Thyroid gland (tissue), 4 donors: Measurements from ENCODE around the gene HOOK1. TPM values are rescaled to one million over a fixed set of nuclear protein-coding genes. Genes with fewer than 3 reads are reported as not detected.

Experiments used
- DNase-seq, 2 donors: peaks; one replicate each; pipeline ENCODE4 v3.0.0-alpha.2; 2019
- H3K27ac ChIP-seq, 3 donors: fragments of 200-600 bp; sonication (generic); 1 replicate in 2 of 3; 2 replicates in 1 of 3; pipeline ENCODE4 v1.5.1; 2016 to 2019; ENCODE audit warnings: mild to moderate bottlenecking in 1 of 3, moderate library complexity in 1 of 3
- H3K27me3 ChIP-seq: fragments of 200-600 bp; sonication (generic); one replicate; pipeline ENCODE4 v1.5.1; 2019
- H3K36me3 ChIP-seq, 2 donors: fragments of 200-600 bp; sonication (generic); one replicate each; pipeline ENCODE4 v1.5.1; 2016 to 2019
- H3K4me1 ChIP-seq, 2 donors: fragments of 200-600 bp; sonication (generic); one replicate each; pipeline ENCODE4 v1.5.1; 2017 to 2019
- H3K4me3 ChIP-seq, 3 donors: fragments of 200-600 bp; sonication (generic); replicated peaks in 1 of 3; 1 replicate in 2 of 3; 2 replicates in 1 of 3; pipeline ENCODE4 v1.5.1; 2016; ENCODE audit warnings: mild to moderate bottlenecking in 1 of 3
- H3K9me3 ChIP-seq: fragments of 200-600 bp; sonication (generic); one replicate; pipeline ENCODE4 v1.5.1; 2017
- CTCF ChIP-seq, 6 experiments: fragments of 200-600 bp in 3 of 6; fragments of 450-650 bp in 3 of 6; sonication (generic) in 3 of 6; IDR thresholded peaks; one replicate each; pipeline ENCODE4 v1.5.1; 2016 to 2019; ENCODE audit warnings: antibody characterized with exemption in 6 of 6, mild to moderate bottlenecking in 2 of 6, inconsistent platforms in 1 of 6, moderate library complexity in 1 of 6
- POLR2A ChIP-seq, 2 donors: fragments of 450-650 bp; IDR thresholded peaks; one replicate each; pipeline ENCODE4 v1.6.1; 2017; ENCODE audit warnings: antibody characterized with exemption in 2 of 2, mild to moderate bottlenecking in 2 of 2, moderate library complexity in 1 of 2
- WGBS, 2 donors: methylation state at CpG; one replicate each; pipeline ENCODE4 v1.1.5; 2017; 5-methylcytosine and 5-hydroxymethylcytosine counted together
- intact Hi-C: fragments of 100-400 bp; cut with DNase I; formaldehyde crosslinking; loops from one replicate; pipeline ENCODE4 v1.15.1; 2023
- total RNA-seq, 4 donors: library from RNA; depleted of rRNA; stranded (reverse); fragments of >200 nt; gene quantifications; one replicate each; pipeline ENCODE4 v1.2.3, GENCODE V29; 2016

HOOK1 gene
- total RNA-seq, 4 donors from 2014 or later: 13.2 to 38.3 (median 31.3) TPM

- Histone ChIP-seq H3K4me1 (no peaks in the 10 kb centered on the region), H3K36me3 (peaks cover 0 to 4% of the 10 kb centered on the region in 2 donors), H3K27me3 (no peaks in the 10 kb centered on the region), H3K4me3 (no peak overlapping the region), H3K9me3 (no peaks in the 10 kb centered on the region), H3K27ac (no peak overlapping the region)
- intact Hi-C loops: no loop called here
- TF ChIP-seq POLR2A (IDR thresholded peaks at IDR 0.05) (no peak), CTCF (IDR thresholded peaks at IDR 0.05) (no peak)
- no peak for DNase-seq
Measured at GRCh38 chr1:59871746-59872145, 57.0 kb downstream of the HOOK1 start.

GRCh38 chr1:59877108-59877682 is 62.4 kb downstream of the HOOK1 start:
- Histone ChIP-seq H3K27me3 (no peaks in the 10 kb centered on the region), H3K36me3 (no peaks in the 10 kb centered on the region), H3K4me3 (no peak overlapping the region), H3K27ac (no peak overlapping the region), H3K4me1 (no peaks in the 10 kb centered on the region), H3K9me3 (no peaks in the 10 kb centered on the region)
- intact Hi-C loops: no loop called here
- TF ChIP-seq CTCF (IDR thresholded peaks at IDR 0.05) (no peak), POLR2A (IDR thresholded peaks at IDR 0.05) (no peak)
- DNase-seq: no peak
- WGBS, 2 donors: 92 to 97% methylated on average over 2 of the region's 2 CpGs

GRCh38 chr1:59878370-59878769 is 63.6 kb downstream of the HOOK1 start:
- Histone ChIP-seq H3K27me3 (no peaks in the 10 kb centered on the region), H3K4me3 (no peak overlapping the region), H3K9me3 (no peaks in the 10 kb centered on the region), H3K36me3 (no peaks in the 10 kb centered on the region), H3K4me1 (no peaks in the 10 kb centered on the region), H3K27ac (no peak overlapping the region)
- TF ChIP-seq POLR2A (IDR thresholded peaks at IDR 0.05): no peak
- TF ChIP-seq CTCF (IDR thresholded peaks at IDR 0.05): no peak
- DNase-seq: no peak
- intact Hi-C loops: no loop called here
- 20 to 41% methylated on average over 3 of the region's 3 CpGs for WGBS, 2 donors

- no peak overlapping the region for H3K27ac ChIP-seq
- no peaks in the 10 kb centered on the region for H3K36me3 ChIP-seq
- no peaks in the 10 kb centered on the region for H3K9me3 ChIP-seq
- H3K27me3 ChIP-seq: no peaks in the 10 kb centered on the region
- H3K4me1 ChIP-seq: no peaks in the 10 kb centered on the region
- intact Hi-C loops: no loop called here
- TF ChIP-seq CTCF (IDR thresholded peaks at IDR 0.05) (peak in 4 of 6 experiments; percentile 26 to 55 (median 54)), POLR2A (IDR thresholded peaks at IDR 0.05) (no peak)
- H3K4me3 ChIP-seq: no peak overlapping the region
- DNase-seq: peak; percentile 70 to 76
- 38 to 52% methylated on average over 5 of the region's 5 CpGs for WGBS, 2 donors
Measured at GRCh38 chr1:59879574-59879973, 64.8 kb downstream of the HOOK1 start.

- DNase-seq: no peak
- TF ChIP-seq CTCF (IDR thresholded peaks at IDR 0.05) (no peak), POLR2A (IDR thresholded peaks at IDR 0.05) (no peak)
- WGBS, 2 donors: 37 to 60% methylated on average over 3 of the region's 3 CpGs
- no peaks in the 10 kb centered on the region for H3K36me3 ChIP-seq
- no peaks in the 10 kb centered on the region for H3K4me1 ChIP-seq
- intact Hi-C loops: no loop called here
- no peak overlapping the region for H3K27ac ChIP-seq
- H3K9me3 ChIP-seq: no peaks in the 10 kb centered on the region
- H3K4me3 ChIP-seq: no peak overlapping the region
- no peaks in the 10 kb centered on the region for H3K27me3 ChIP-seq
Measured at GRCh38 chr1:59879996-59880505, 65.3 kb downstream of the HOOK1 start.
